ENCODE data around the gene C10orf67. TPM values are rescaled to one million over a fixed set of nuclear protein-coding genes. Genes with fewer than 3 reads are reported as not detected.

C10orf67 gene
- total RNA-seq, 1 donor from 2014 or later, result not detected

DNA sequence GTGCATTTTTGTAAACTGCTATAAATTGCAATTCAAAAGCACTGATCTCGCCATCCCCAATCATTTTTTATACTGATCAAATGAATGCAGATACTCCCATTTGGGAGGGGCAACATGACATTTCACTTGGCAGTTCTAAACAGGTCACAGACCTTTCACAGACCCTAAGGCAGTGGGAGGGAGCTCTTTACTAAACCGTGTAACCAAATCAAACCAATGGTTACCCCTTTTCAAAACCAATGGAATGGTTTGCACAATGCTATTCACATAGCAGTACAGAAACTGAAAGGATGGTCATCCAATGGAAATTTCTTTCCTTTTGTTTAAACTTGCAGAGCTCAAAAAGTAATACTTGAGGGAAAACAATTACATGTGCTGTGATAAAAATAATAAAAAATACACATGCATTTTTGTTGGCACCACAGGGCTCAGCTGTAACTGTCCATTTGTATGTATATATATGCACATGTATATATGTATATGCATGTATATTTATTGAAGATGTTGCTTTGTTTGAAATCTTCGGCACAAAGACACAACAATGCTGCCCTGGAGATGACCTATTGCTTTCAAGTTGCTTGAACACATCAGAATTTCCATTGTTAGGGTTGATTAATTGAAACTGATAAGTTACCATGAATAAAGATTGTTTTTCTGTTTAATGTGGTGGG, 138.5 kb downstream of the C10orf67 start:
- no peak overlapping the region for H3K4me3 Mint-ChIP-seq
- H3K4me1 Mint-ChIP-seq, result no peaks in the 10 kb centered on the region
- H3K9me3 Mint-ChIP-seq, result no peaks in the 10 kb centered on the region
- DNase-seq (no peak), ATAC-seq (ENCODE audit: low read depth) (no peak)
- no peaks in the 10 kb centered on the region for H3K36me3 Mint-ChIP-seq (ENCODE audit: low read depth)
- no peak for TF ChIP-seq CTCF (IDR thresholded peaks at IDR 0.05)
- CTCF ChIA-PET, result no interaction called here
- no peak overlapping the region for H3K27ac Mint-ChIP-seq
- intact Hi-C loops (cut with micrococcal nuclease), result no loop called here
- POLR2A ChIA-PET, result no interaction called here
- H3K27me3 Mint-ChIP-seq, result peaks cover 39% of the 10 kb centered on the region

DNA sequence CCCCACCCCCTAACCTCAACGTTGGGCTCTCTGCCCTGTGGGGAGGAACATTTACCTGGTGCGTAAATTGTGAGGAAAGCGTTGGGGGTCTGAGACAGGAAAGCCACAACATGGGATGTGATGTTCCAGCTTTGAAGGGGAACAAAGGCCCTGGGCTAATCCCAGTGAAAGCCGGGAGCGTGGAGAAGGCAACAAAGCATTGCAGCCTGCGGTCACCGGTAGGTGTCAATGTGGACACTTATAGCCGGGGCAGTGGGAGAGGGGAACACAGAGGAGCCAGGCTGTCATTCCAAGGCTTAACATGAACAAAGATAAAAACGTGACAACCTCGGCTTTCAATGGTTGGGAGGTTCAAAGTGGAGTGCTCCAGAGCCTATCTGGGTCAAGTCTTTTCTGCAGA, 139.8 kb downstream of the C10orf67 start:
- ATAC-seq (ENCODE audit: low read depth) (no peak), DNase-seq (no peak)
- POLR2A ChIA-PET, result no interaction called here
- no peak overlapping the region for H3K4me3 Mint-ChIP-seq
- peaks cover 45% of the 10 kb centered on the region for H3K27me3 Mint-ChIP-seq
- intact Hi-C loops (cut with micrococcal nuclease), result no loop called here
- CTCF ChIA-PET, result no interaction called here
- no peak for TF ChIP-seq CTCF (IDR thresholded peaks at IDR 0.05)
- no peak overlapping the region for H3K27ac Mint-ChIP-seq
- no peaks in the 10 kb centered on the region for H3K36me3 Mint-ChIP-seq (ENCODE audit: low read depth)
- no peaks in the 10 kb centered on the region for H3K4me1 Mint-ChIP-seq
- no peaks in the 10 kb centered on the region for H3K9me3 Mint-ChIP-seq

DNA sequence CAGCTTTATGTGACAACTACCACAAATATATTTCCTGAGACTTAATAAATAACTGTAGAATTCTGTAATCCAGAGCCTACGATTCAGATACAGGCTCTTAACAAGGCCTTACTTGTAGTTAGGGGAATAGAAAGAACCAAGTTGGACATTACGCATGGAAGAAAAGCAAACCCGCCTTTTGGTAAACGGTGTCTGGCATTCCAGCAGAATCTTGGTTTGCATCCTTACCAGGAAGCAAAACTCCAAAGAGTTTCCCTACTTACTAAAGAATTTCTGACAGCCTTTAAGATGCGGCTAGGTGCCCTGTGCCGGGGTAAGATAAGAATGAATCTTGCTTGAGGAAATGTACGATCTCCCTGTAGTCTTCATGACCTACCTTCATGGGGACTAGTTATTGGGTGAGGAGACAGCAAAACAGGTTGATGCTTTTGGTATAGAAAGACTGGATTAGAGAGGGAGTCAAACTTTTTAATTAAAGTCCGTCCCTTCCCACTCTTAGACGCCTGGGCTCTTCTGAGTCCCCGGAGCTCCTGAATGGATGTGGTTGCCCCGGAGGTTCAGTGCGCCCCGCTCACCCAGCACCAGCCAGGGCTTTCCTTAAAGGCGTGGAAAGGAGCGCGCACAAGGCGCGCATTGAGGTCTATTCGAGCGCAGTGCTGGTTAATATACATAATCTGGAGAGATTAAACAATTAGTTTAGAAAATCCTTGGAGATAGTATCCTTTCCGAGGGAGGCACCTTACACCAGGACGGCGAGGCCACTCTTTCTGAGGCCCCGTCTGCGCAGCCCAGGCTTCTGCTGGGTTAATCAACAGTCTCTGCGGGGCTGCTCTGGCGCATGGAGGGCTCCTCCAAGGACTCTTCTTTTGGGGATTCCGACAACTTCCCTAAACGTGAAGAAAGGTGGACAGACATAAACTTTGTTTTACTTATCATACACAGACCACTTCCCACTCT, 140.9 kb downstream of the C10orf67 start:
- ATAC-seq (ENCODE audit: low read depth), result no peak
- H3K27me3 Mint-ChIP-seq, result peaks cover 39% of the 10 kb centered on the region
- H3K4me1 Mint-ChIP-seq, result no peaks in the 10 kb centered on the region

DNA sequence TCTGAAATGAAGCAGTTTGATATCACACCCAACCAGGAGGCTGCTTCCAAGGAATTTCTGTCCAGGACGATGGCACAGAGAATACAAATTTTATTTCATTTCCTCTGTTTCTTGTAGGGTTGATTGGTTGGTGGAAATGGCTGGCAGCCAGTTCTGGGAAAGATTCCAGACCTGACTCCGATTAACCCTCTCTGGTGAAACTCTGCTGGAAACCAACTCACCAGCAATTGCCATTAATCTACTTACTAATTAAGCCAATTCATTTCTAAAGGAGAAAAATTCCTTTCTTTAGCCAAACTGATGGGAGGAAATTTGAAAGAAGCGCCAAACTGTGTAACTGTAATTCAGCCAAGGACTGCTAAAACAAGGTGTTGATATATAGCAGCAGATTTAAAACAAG, 141.8 kb downstream of the C10orf67 start:
- no peaks in the 10 kb centered on the region for H3K36me3 Mint-ChIP-seq (ENCODE audit: low read depth)
- ChIA-PET POLR2A (no interaction called here), CTCF (no interaction called here)
- no peaks in the 10 kb centered on the region for H3K4me1 Mint-ChIP-seq
- intact Hi-C loops (cut with micrococcal nuclease), result no loop called here
- no peak for TF ChIP-seq CTCF (IDR thresholded peaks at IDR 0.05)
- no peak overlapping the region for H3K4me3 Mint-ChIP-seq
- no peak for ATAC-seq (ENCODE audit: low read depth)
- no peak overlapping the region for H3K27ac Mint-ChIP-seq
- no peaks in the 10 kb centered on the region for H3K9me3 Mint-ChIP-seq
- DNase-seq, result no peak
- H3K27me3 Mint-ChIP-seq, result peaks cover 47% of the 10 kb centered on the region

More for the DNA sequence above, 140.9 kb downstream of the C10orf67 start:
- DNase-seq, result no peak
- CTCF ChIA-PET, result no interaction called here
- intact Hi-C loops (cut with micrococcal nuclease), result no loop called here
- H3K4me3 Mint-ChIP-seq, result no peak overlapping the region
- H3K36me3 Mint-ChIP-seq (ENCODE audit: low read depth), result no peaks in the 10 kb centered on the region
- no peak overlapping the region for H3K27ac Mint-ChIP-seq
- TF ChIP-seq CTCF (IDR thresholded peaks at IDR 0.05), result no peak
- no peaks in the 10 kb centered on the region for H3K9me3 Mint-ChIP-seq
- POLR2A ChIA-PET, result no interaction called here

DNA sequence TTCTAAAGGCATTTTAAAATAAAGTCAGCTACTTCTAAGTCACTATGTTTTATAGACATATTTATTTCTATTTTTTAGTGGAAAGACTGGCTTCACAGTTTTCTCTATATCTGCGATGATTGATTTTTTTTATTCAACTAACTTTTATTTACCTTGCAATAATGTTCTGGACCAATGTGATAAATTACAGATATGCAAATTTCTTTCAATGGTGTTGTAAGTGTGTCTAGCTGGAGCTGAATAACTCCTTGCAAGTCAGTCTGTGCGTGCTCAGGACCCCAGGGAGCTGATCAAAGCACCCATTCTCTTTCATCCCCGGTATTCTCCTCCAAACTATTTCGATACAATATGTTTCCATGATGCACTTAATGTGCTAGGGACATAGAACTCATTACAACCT, 142.8 kb downstream of the C10orf67 start:
- Mint-ChIP-seq H3K4me3 (no peak overlapping the region), H3K4me1 (no peaks in the 10 kb centered on the region), H3K36me3 (ENCODE audit: low read depth) (no peaks in the 10 kb centered on the region), H3K27me3 (peaks cover 56% of the 10 kb centered on the region), H3K9me3 (no peaks in the 10 kb centered on the region), H3K27ac (no peak overlapping the region)
- no peak for TF ChIP-seq CTCF (IDR thresholded peaks at IDR 0.05)
- DNase-seq (no peak), ATAC-seq (ENCODE audit: low read depth) (no peak)
- intact Hi-C loops (cut with micrococcal nuclease), result no loop called here
- ChIA-PET POLR2A (no interaction called here), CTCF (no interaction called here)
